GM19023 (cell line): ENCODE results near the gene LSM14B.

Experiments
- ATAC-seq: cut with Tn5 transposase; IDR thresholded peaks from one replicate; pipeline ENCODE4 v1.9.1; 2021; ENCODE audit warnings: mild to moderate bottlenecking, moderate library complexity; ENCODE audit not compliant: unreplicated experiment

Gene LSM14B

GRCh38 chr20:62160876-62161275 lies 38.6 kb downstream of the LSM14B start:
- ATAC-seq: no peak

- no peak for ATAC-seq
These were observed 39.1 kb downstream of the LSM14B start for GRCh38 chr20:62161347-62161746.

- ATAC-seq: no peak
These were observed 40.6 kb downstream of the LSM14B start for GRCh38 chr20:62162765-62163484.

DNA sequence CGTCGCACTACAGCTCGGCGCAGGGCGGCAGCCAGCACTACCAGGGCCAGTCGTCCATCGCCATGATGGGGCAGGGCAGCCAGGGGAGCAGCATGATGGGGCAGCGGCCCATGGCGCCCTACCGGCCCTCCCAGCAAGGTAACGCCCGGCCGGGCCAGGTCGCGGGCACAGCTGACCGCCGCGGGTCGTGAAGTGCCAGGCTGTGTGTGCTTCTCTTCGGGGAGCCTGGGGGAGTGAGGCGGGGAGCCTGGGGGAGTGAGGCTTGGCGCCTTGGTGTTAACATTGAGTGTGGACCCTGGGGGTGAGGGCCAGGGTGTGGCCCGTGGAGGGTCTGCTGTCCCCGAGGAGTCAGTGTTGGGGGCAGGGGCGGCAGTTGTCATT lies 41.2 kb downstream of the LSM14B start:
- no peak for ATAC-seq

- ATAC-seq: no peak
These were observed 41.9 kb downstream of the LSM14B start for GRCh38 chr20:62163986-62164762.

DNA sequence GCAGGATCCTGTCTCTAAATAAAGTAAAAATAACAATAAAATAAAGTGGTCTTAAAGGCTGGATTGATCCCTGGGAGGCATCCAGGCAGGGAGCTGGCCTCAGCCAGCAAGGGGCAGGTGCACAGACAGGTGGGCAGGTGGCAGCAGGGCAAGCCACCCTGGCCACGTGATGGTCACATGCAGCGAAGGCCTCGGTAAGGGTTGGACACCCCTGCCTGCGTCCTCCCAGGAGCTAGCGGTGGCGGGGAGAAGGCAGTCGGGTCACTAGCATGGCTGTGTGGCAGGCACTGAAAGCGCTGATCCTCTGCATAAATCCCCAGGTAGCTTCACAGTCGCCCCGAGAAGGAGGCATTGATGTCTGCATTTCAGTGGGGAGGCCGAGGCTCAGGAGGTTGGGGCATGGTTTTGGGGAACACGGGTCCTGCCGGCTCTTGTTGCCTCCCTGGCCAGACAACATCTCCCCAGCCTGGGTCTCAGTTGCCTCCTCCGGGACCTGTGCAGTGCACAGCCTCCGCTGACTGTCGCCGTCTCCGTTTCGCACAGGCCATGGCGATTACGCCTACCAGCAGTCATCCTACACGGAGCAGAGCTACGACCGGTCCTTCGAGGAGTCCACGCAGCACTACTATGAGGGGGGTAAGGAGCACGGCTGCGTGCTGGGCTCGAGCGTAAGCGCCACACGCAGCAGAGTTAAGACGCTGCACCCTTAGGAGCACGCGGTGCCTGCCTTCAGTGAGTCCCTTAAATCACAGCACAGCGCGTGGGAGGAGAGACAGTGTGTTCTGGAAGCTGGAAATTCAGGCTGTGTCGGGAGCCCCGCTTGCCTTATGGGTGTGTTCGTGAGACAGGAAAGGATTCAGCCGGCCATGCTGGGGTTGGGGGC lies 42.8 kb downstream of the LSM14B start:
- no peak for ATAC-seq

GRCh38 chr20:62165762-62166399 lies 43.6 kb downstream of the LSM14B start:
- no peak for ATAC-seq

- no peak for ATAC-seq
These were observed 45.2 kb downstream of the LSM14B start for GRCh38 chr20:62167474-62167873.

DNA sequence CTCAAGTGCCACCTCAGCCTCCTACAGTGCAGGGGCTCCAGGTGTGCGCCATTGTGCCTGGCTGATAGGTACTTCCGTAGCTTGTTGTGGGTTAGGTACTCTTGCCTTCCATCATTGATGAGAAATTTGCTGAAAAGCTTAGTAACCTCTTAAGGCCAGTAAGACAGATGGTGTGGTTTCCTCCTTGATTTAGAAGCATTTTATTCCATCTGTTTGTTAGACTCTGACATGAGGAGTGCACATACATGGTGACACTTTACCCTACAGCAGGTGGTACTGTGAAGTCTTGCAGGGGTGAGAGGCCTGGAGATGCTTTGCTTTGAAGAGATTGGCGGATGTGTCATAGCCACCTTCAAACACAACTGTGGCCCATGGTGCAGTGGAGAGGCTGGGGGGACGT lies 45.8 kb downstream of the LSM14B start:
- ATAC-seq: no peak

DNA sequence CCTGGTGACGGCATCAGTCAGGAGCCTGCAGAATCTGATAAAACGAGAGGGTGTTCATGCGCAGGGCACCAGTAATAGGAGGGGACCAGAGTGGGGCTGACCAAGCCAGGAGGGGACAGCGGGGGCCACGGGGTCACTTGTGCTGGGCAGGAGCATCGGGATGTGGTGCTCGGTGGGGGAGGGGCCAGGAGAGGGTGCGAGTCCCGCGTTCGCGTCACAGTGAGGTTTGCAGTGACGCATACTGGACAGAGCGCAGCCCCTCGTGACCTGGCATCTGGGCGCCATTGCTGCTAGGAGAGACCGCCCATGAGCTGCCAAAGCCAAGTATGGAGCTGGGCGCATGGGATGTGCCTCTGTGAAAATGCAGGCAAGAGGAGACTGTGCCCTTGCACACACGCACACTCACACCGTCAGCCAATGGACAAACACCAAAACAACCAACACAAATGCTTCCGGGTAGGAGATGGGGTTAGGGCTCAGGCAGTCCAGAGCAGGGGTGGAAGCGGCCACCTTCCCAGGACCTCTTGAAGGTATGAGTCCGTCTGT lies 46.7 kb downstream of the LSM14B start:
- no peak for ATAC-seq

DNA sequence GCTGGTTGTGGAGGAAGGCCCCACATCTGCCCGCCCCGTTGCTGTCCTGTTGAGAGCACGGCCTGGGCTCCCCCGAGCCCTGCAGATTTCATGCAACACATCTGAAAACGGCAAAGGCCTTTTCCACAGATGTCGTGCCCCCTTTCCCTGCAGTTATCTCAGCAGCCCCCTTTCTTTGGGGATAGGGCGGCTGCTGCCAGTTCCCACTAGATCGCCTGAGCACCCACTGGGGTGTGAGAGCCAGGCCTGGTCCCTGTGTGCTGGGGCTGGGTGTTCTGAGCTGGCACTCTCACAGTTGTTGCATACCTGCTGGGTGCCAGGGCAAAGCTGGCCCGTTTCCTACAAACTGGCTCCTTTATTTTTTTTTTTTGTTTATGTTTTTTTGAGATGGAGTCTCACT lies 48.3 kb downstream of the LSM14B start:
- ATAC-seq: no peak

GRCh38 chr20:62171245-62171644 lies 49.0 kb downstream of the LSM14B start:
- no peak for ATAC-seq

DNA sequence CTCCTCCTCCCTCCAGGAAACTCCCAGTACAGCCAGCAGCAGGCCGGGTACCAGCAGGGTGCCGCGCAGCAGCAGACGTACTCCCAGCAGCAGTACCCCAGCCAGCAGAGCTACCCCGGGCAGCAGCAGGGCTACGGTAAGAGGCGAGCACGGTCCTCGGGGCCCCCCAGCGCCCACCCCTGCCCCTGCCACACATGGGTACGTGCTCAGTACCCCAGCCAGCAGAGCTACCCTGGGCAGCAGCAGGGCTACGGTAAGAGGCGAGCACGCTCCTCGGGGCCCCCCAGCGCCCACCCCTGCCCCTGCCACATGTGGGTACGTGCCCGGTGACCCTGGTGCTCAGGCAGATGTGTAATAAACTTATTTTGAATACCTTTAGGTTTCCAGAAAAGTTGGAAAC lies 50.4 kb downstream of the LSM14B start:
- ATAC-seq: no peak

DNA sequence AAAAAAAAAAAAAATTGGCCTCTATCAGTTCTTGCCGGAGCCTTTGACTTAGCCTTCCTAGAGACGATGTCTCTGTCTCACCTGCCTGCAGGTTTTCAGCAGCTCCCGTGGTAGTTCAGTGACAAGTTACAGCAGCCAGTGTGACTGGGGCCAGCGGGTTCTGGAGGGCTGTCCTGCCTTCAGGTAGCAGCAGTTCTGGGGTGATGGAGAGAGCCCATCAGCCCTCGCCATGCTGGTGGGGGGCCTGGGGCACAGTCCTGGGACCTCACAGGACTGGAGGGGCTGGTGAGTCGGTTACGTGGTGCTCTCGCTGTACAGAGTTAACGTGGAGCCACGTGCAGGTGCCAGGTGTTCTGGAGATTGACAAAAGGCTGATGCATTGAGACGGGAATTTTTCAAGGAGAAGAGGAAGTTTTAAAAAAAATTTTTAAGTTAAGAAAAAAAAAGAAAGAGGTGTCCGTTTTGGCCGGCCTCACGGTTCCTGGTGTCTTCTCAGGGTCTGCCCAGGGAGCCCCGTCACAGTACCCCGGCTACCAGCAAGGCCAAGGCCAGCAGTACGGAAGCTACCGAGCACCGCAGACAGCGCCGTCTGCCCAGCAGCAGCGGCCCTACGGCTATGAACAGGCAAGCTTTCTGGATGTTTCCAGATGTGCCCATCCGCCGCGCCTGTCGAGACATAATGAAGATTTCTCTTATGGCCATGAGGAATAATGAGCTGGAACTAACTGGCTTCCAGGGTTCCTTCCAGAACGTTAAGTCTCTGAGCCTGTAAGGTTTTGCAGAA lies 51.9 kb downstream of the LSM14B start:
- no peak for ATAC-seq

DNA sequence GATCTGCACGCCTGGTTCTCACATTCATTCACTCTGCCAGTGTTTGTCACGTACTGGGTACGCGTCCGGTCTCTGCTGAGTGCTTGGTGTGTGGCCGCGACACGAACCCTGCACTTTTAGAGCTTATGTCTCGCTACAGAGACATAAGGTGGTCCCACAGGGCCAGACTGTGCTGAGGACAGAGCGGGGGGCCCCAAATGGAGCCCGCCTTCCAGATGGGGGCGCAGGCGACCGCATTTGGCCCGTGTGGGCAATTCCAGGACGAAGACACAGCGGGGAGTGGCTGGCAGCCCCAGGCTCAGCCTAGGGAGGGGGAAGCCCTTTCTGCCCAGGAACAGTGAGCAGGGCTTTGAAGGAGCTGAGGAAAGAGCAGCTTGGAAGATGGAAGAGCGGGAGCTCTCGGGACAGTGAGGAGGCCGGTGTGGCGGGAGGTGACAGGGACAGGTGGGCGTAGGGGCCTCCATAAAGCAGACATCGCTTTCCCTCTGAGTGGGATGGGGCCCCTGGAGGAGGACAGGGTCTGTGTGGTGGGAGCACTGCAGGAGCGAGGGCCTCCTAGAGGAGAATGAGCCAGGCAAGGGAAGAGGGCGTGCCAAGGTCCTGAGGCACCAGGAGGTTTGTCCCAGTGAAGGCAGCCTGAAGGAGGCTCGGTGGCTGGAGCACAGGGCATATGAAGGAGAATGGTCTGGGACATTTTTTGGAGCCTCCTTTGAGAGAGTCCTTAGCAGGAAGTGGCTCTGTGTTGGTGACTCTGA lies 52.8 kb downstream of the LSM14B start:
- ATAC-seq: no peak

DNA sequence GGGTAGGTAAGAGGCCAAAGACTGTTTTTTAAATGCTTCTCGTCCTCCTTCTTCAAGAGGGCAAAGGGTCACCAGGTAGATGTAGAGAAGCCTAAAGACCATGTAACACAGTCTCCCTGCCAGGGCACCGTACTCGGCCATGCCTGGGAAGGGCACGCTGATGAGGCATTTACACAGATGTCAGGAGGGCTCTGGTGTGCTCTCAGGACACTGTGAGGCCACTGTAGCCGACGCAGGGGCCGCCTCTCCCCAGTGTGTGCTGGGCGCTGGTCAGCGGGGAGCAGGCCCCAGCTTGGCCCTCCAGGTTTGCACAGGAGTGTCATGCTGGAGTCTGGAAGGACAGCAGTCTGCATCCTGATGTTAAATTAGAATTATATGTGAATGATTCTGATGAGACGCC lies 53.4 kb downstream of the LSM14B start:
- no peak for ATAC-seq

- ATAC-seq: no peak
These were observed 54.6 kb downstream of the LSM14B start for GRCh38 chr20:62176866-62177265.

DNA sequence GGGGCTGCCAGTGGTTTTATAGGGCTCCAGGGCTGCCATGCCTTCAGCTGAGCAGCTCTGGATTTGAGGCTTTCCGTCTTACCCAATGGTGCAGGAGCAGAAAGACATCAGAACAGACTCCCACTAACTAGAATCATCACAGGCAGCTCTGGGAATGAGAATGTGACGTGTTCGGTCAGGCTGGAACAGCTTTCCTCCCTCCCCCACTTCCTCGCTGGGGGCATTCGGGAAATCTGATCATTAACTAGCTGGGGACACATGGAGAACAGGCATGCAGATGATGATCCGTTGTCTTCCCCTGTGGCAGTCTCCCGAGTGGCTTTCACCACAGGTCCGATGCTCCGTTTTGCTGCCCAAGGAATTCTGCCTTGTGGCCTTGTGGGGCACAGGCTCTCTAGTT lies 55.0 kb downstream of the LSM14B start:
- ATAC-seq: no peak
